Measurements from ENCODE around the gene PPTC7.
"Not testable (repeated sequence)": the region's sequence is repeated elsewhere in the genome, so short reads cannot be mapped to it uniquely, and the experiment has no call there.

PPTC7 gene

GRCh38 chr12:110577864-110578693, 5.0 kb downstream of the PPTC7 start:
- Mint-ChIP-seq H3K4me3 (peak overlapping the region; percentile 50 to 93), H3K27me3 (no peaks in the 10 kb centered on the region), H3K36me3 (peaks cover 22 to 26% of the 10 kb centered on the region in 2 donors), H3K4me1 (peaks cover 26 to 68% of the 10 kb centered on the region in 2 donors), H3K27ac (peak overlapping the region; percentile 72), H3K9me3 (no peaks in the 10 kb centered on the region)
- peak; percentile 62 to 69 for ATAC-seq (replicated peaks)
- peak; percentile 41 for DNase-seq

- Mint-ChIP-seq H3K27me3 (no peaks in the 10 kb centered on the region), H3K27ac (peak overlapping the region; percentile 75), H3K4me1 (peaks cover 26 to 67% of the 10 kb centered on the region in 2 donors), H3K4me3 (peak overlapping the region; percentile 44 to 52), H3K36me3 (peaks cover 24 to 27% of the 10 kb centered on the region in 2 donors), H3K9me3 (no peaks in the 10 kb centered on the region)
- ATAC-seq (replicated peaks) (no peak), DNase-seq (no peak)
Observed at GRCh38 chr12:110576504-110576903, 6.6 kb downstream of the PPTC7 start.

- DNase-seq (no peak), ATAC-seq (replicated peaks) (peak in 1 of 2 donors; percentile 26)
- H3K27ac Mint-ChIP-seq: peak overlapping the region; percentile 37
- peaks cover 23 to 58% of the 10 kb centered on the region in 2 donors for H3K4me1 Mint-ChIP-seq
- no peaks in the 10 kb centered on the region for H3K27me3 Mint-ChIP-seq
- peaks cover 3 to 4% of the 10 kb centered on the region in 2 donors for H3K9me3 Mint-ChIP-seq
- H3K36me3 Mint-ChIP-seq: peaks cover 20 to 30% of the 10 kb centered on the region in 2 donors
- H3K4me3 Mint-ChIP-seq: peak overlapping the region in 1 of 2 donors; percentile 56
Observed at GRCh38 chr12:110575326-110575725, 7.8 kb downstream of the PPTC7 start.

- Mint-ChIP-seq H3K4me3 (peak overlapping the region in 1 of 2 donors; percentile 30), H3K4me1 (peaks cover 24 to 54% of the 10 kb centered on the region in 2 donors), H3K36me3 (peaks cover 21 to 33% of the 10 kb centered on the region in 2 donors), H3K27ac (peak overlapping the region; percentile 37)
- DNase-seq; H3K27me3 Mint-ChIP-seq; H3K9me3 Mint-ChIP-seq; ATAC-seq (replicated peaks): not testable (repeated sequence)
Observed at GRCh38 chr12:110574717-110575230, 8.3 kb downstream of the PPTC7 start.

- H3K36me3 Mint-ChIP-seq: peaks cover 22 to 32% of the 10 kb centered on the region in 2 donors
- H3K4me3 Mint-ChIP-seq: no peak overlapping the region
- ATAC-seq (replicated peaks) (no peak), DNase-seq (no peak)
- H3K4me1 Mint-ChIP-seq: peaks cover 20 to 54% of the 10 kb centered on the region in 2 donors
- no peak overlapping the region for H3K27ac Mint-ChIP-seq
- no peaks in the 10 kb centered on the region for H3K27me3 Mint-ChIP-seq
- H3K9me3 Mint-ChIP-seq: peaks cover 4 to 5% of the 10 kb centered on the region in 2 donors
Observed at GRCh38 chr12:110574044-110574443, 9.1 kb downstream of the PPTC7 start.

- Mint-ChIP-seq H3K4me1 (peaks cover 23 to 54% of the 10 kb centered on the region in 2 donors), H3K36me3 (peaks cover 26 to 45% of the 10 kb centered on the region in 2 donors), H3K4me3 (peak overlapping the region in 1 of 2 donors; percentile 26)
- not testable (repeated sequence) for H3K9me3 Mint-ChIP-seq; DNase-seq; H3K27me3 Mint-ChIP-seq; H3K27ac Mint-ChIP-seq; ATAC-seq (replicated peaks)
Observed at GRCh38 chr12:110570798-110571197, 12.3 kb downstream of the PPTC7 start.

- ATAC-seq (replicated peaks); H3K4me3 Mint-ChIP-seq; H3K27me3 Mint-ChIP-seq; H3K9me3 Mint-ChIP-seq; DNase-seq: not testable (repeated sequence)
- Mint-ChIP-seq H3K4me1 (peaks cover 25 to 54% of the 10 kb centered on the region in 2 donors), H3K27ac (peak overlapping the region; percentile 86), H3K36me3 (peaks cover 28 to 52% of the 10 kb centered on the region in 2 donors)
Observed at GRCh38 chr12:110569838-110570237, 13.3 kb downstream of the PPTC7 start.

GRCh38 chr12:110568752-110569151, 14.4 kb downstream of the PPTC7 start:
- ATAC-seq (replicated peaks) (no peak), DNase-seq (no peak)
- Mint-ChIP-seq H3K27ac (no peak overlapping the region), H3K4me1 (peaks cover 29 to 59% of the 10 kb centered on the region in 2 donors), H3K36me3 (peaks cover 28 to 52% of the 10 kb centered on the region in 2 donors), H3K27me3 (no peaks in the 10 kb centered on the region), H3K4me3 (no peak overlapping the region), H3K9me3 (peaks cover 4 to 7% of the 10 kb centered on the region in 2 donors)

- Mint-ChIP-seq H3K27ac (peak overlapping the region; percentile 60), H3K9me3 (peaks cover 4 to 7% of the 10 kb centered on the region in 2 donors), H3K36me3 (peaks cover 31 to 48% of the 10 kb centered on the region in 2 donors), H3K4me3 (no peak overlapping the region), H3K4me1 (peaks cover 37 to 73% of the 10 kb centered on the region in 2 donors), H3K27me3 (no peaks in the 10 kb centered on the region)
- ATAC-seq (replicated peaks) (no peak), DNase-seq (no peak)
Observed at GRCh38 chr12:110566993-110567392, 16.1 kb downstream of the PPTC7 start.

- peak overlapping the region; percentile 94 for H3K27ac Mint-ChIP-seq
- peaks cover 26 to 40% of the 10 kb centered on the region in 2 donors for H3K36me3 Mint-ChIP-seq
- no peak for ATAC-seq (replicated peaks)
- H3K4me1 Mint-ChIP-seq: peaks cover 41 to 81% of the 10 kb centered on the region in 2 donors
- no peak overlapping the region for H3K4me3 Mint-ChIP-seq
- H3K9me3 Mint-ChIP-seq: peaks cover 4 to 7% of the 10 kb centered on the region in 2 donors
- H3K27me3 Mint-ChIP-seq: no peaks in the 10 kb centered on the region
- no peak for DNase-seq
Observed at GRCh38 chr12:110565894-110566871, 16.9 kb downstream of the PPTC7 start.

- no peak overlapping the region for H3K27ac Mint-ChIP-seq
- peaks cover 44 to 93% of the 10 kb centered on the region in 2 donors for H3K4me1 Mint-ChIP-seq
- H3K27me3 Mint-ChIP-seq: no peaks in the 10 kb centered on the region
- no peak overlapping the region for H3K4me3 Mint-ChIP-seq
- peaks cover 19 to 35% of the 10 kb centered on the region in 2 donors for H3K36me3 Mint-ChIP-seq
- peaks cover 0 to 2% of the 10 kb centered on the region in 2 donors for H3K9me3 Mint-ChIP-seq
- DNase-seq: no peak
- no peak for ATAC-seq (replicated peaks)
Observed at GRCh38 chr12:110564471-110564991, 18.6 kb downstream of the PPTC7 start.

- H3K27ac Mint-ChIP-seq: peak overlapping the region; percentile 98
- peak; percentile 58 to 67 for ATAC-seq (replicated peaks)
- peaks cover 0 to 2% of the 10 kb centered on the region in 2 donors for H3K9me3 Mint-ChIP-seq
- DNase-seq: no peak
- H3K4me3 Mint-ChIP-seq: peak overlapping the region; percentile 42 to 80
- H3K4me1 Mint-ChIP-seq: peaks cover 44 to 88% of the 10 kb centered on the region in 2 donors
- no peaks in the 10 kb centered on the region for H3K27me3 Mint-ChIP-seq
- peaks cover 18 to 34% of the 10 kb centered on the region in 2 donors for H3K36me3 Mint-ChIP-seq
Observed at GRCh38 chr12:110563702-110564470, 19.2 kb downstream of the PPTC7 start.

GRCh38 chr12:110562386-110562785, 20.7 kb downstream of the PPTC7 start:
- peaks cover 24 to 33% of the 10 kb centered on the region in 2 donors for H3K36me3 Mint-ChIP-seq
- not testable (repeated sequence) for H3K9me3 Mint-ChIP-seq, H3K27me3 Mint-ChIP-seq
- peaks cover 41 to 86% of the 10 kb centered on the region in 2 donors for H3K4me1 Mint-ChIP-seq
- peak overlapping the region; percentile 69 to 80 for H3K4me3 Mint-ChIP-seq
- DNase-seq (peak; percentile 37), ATAC-seq (replicated peaks) (peak; percentile 80 to 82)
- peak overlapping the region; percentile 98 for H3K27ac Mint-ChIP-seq
